B cell (primary cell): ENCODE results near the gene MAPRE2.

Experiments
- EZH2 ChIP-seq: IDR thresholded peaks from 2 replicates; pipeline ENCODE4 v1.6.1; 2012; ENCODE audit warnings: borderline replicate concordance, low read depth, mild to moderate bottlenecking, moderate library complexity, low read length; ENCODE audit not compliant: insufficient read depth, poor library complexity, severe bottlenecking
- TF ChIP-seq, protein P1 (sequence below): fragments of 200-600 bp; IDR thresholded peaks from one replicate; pipeline ENCODE4 v1.8.0; 2022; ENCODE audit warnings: antibody characterized with exemption, mild to moderate bottlenecking

GRCh38 chr18:35134791-35135531 is 93.7 kb downstream of the MAPRE2 start:
- TF ChIP-seq, protein P1, sequence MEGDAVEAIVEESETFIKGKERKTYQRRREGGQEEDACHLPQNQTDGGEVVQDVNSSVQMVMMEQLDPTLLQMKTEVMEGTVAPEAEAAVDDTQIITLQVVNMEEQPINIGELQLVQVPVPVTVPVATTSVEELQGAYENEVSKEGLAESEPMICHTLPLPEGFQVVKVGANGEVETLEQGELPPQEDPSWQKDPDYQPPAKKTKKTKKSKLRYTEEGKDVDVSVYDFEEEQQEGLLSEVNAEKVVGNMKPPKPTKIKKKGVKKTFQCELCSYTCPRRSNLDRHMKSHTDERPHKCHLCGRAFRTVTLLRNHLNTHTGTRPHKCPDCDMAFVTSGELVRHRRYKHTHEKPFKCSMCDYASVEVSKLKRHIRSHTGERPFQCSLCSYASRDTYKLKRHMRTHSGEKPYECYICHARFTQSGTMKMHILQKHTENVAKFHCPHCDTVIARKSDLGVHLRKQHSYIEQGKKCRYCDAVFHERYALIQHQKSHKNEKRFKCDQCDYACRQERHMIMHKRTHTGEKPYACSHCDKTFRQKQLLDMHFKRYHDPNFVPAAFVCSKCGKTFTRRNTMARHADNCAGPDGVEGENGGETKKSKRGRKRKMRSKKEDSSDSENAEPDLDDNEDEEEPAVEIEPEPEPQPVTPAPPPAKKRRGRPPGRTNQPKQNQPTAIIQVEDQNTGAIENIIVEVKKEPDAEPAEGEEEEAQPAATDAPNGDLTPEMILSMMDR, result no peak
- TF ChIP-seq EZH2, result no peak
